NCI-H2081 treated with DMSO at 0.1 percent for 48 hours (cell line): Measurements from ENCODE around the gene CTNS.

Experiments used
- DNase-seq: peaks from one replicate; lab custom pipeline; 2025; lab: John Stamatoyannopoulos, UW

CTNS gene

DNA sequence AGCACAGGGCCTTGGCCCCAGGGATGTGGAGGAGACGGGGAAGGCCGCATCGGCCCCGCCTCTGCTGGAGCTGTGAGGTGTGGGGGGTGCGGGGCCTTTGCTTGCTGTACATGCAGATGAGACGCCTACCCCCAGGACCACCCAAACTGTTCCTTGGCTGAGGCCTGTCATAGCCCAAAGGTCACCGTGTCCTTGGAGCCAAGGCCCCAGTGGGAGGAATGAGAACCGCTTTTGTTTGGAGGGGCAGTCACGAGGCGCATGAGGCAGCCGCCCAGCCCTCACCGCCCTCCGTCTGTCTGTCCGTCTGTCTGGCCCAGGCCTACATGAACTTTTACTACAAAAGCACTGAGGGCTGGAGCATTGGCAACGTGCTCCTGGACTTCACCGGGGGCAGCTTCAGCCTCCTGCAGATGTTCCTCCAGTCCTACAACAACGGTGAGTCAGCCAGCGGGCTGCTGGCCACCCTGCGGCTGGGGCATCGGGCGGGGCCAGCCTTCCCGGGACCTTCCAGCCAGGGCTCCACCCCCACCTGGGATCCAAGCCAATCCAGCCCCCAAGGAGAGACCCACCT lies 23.1 kb downstream of the CTNS start:
- DNase-seq: no peak

DNA sequence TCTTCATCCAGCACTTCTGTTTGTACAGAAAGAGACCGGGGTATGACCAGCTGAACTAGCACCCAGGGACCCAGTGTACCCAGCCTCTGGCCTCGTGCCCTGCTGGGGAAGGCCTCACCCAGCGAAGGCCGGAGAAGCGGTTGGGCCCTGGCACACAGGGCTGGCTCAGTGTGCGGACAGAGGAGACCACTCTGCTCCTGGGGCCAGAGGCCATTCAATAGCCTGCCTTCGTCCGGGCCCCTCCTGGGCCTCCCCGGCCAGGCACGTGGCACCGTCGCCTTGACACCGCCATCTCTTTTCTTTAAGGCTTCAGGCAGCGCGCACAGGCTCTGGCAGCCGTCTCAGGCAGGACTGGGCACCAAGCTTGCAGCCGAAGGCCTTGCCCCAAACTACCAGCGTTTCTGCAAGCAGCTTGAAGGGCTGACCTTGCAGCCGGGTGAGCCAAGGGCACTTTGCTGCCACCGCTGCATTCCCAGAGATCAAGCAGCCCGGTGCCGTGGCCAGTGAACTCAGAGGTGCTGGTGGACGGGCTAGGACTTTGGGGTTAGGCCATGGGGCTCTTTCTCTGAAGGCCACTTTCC lies 23.8 kb downstream of the CTNS start:
- no peak for DNase-seq

DNA sequence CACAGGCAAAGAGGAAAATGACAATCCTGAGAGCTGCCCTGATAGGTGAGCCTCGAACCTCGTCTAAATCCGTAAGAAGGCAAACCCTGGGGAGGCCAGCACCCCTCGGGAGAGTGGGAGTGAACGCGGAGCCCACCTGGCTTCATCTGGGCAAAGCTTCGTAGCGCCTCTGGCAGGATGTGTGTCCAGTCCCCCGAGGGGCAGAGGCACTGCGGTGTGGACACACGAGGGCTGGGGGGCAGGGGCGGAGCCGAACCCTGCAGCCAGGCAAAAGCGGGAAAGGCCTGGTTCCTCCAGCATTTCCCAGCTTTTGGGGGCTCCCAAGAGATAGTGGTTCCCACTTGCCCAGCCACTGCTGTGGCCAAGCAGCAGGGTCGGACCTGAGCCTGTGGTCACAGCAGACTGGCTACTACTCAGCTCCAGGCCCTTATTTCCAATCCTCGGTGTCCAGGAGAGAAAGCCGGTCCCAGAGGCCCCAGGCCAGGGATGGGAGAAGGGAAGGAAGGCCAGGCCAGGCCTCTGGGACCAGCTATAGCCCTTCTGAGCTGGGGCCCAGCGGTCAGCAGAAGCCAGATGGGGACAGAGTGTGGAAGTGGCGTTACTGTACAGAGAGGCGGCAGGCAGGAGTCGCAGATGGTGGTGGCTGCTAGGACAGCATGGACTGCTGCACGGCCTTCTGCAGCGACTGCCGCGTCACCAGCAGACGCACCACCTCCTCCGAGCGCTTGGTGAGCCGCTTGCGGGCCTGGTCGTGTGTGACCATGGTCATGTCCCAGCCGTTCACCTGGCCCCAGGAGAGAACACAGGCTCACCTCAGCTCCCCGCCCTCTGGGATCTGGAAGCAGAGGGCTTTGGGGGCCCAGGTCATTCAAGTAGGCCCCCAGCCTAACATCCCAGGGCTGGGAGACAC lies 26.8 kb downstream of the CTNS start:
- no peak for DNase-seq

DNA sequence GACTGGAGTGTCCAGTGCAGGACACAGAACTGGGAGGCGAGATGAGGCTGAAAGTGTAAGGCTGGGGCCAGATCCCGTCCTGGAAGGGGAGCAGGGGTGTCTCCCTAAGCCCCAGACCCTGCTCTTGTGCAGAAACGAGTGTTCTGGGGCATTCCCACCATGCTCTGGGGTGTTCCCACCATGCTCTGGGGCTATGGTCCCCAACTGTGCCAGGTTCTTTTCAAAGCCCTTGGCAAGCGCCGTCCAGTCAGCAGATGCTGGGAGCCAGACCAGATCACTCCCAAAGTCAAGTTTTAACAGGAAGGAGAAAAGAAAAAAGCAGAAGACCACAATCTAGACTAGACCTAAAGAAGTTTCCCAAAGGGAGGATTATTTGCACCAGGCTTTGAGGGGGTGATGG lies 29.3 kb downstream of the CTNS start:
- no peak for DNase-seq

DNA sequence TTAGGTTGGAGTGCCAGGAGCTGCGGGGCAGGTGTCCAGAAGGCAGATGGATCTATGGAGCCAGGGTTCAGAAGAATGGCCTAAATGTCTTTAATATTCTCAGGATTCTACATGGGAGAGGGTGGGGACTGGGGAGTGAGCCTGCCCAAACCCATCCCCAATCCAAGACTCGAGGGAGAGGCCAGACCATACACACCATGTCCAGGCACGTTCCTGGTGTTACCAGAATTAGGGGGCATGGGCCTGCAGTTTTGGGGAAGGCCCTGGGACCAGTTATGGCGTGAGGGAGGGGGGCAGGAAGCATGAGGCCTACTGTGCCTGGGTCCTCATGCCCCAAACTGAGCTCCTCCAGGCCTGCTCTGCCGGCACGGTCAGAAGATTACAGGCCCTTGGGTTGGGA lies 30.0 kb downstream of the CTNS start:
- DNase-seq: no peak

DNA sequence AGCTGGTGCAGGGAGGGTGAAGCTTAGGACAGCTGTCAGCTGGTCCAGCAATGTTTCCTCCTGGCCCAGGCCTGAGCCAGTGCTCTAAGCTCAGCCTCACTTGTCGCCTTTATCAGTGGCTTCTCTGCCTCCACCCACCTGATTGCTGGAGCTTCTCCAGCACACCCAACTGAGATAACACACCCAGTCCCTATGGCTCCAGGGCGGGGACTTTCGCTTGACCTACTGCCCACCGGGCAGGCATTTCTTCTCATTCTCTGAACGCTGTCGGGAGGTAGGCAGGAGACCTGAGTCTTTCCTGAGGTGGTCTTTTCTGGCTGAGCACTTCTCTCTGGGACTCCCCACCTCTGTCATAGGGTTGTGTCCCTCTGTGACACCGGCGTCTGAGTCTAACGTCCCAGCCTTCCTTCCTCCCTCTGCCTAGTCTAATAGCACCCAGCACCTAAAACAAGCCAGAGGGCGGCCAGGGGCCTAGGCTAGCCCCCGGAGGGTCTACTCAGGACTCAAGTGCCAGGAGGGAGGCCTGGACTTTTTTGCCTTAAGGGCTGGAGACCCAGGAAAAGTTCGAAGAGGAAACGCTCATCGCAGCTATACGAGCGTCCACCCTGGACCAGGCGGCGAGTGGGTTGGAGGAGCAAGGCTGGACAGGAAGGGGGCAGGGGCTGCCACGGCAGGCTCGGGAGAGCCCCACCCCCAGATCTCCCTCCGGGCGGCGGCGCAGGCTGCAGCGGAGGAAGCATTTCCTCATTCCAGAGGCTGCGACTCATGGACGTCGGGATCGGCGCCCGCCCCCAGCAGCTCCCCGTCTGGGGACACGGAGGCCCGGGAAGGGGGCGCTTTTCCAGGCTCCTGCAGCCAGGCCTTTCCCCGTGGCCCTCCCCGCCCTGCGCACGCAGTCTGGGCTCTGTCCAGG lies 31.1 kb downstream of the CTNS start:
- no peak for DNase-seq

DNA sequence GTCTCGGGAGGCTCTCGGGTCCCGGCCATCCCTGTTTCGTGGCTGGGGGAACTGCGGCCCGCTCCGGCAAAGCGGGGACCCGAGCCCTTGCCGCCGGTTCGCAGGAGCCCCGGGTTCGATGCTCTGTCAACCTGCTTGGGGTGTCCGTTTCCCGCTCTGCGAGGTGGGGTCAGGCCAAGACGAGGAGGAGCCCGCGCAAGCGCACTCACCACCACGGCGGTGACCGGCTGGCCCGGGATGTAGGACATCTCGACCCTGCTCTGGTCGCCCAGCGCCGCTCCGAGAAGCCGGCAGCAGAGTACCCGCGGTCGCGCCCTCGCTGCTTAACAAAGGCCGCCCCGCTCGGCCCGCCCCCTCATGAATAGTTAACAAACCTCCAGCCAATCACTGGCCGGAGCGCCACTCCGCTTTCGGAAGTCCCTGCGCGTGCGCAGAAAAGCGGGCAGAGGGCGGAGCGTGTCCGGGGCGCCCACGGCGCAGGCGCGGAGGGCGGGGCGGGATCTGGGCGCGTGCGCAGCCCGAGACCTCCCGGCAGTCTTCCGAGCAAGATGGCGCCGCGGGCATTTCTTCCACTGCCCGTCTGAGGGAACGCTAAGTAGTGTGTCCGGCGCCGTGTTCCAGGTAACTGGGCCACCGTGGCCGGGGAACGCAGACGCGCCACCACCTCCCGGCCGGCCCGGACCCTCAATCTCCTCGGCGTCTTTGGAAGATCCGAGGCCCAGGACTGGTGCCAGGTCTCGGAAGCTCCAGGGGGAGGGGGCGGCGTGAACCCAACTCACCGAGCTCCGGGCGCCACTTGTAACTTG lies 31.9 kb downstream of the CTNS start, which contains the start of the genes EMC6 and TAX1BP3:
Gene EMC6, plus strand, starts transcription at position 534 of the 806 bp plus-strand sequence. CDS start 335 bp downstream, outside the sequence.
Gene TAX1BP3, minus strand, starts transcription at position 300 of the 806 bp plus-strand sequence. Its CDS starts 52 bp downstream, at position 248.
- DNase-seq: peak; percentile 61

DNA sequence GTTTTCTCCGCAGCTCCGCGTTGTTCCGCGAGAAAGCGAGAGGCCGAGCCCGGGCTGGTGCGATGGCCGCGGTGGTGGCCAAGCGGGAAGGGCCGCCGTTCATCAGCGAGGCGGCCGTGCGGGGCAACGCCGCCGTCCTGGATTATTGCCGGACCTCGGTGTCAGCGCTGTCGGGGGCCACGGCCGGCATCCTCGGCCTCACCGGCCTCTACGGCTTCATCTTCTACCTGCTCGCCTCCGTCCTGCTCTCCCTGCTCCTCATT lies 32.5 kb downstream of the CTNS start:
- no peak for DNase-seq

DNA sequence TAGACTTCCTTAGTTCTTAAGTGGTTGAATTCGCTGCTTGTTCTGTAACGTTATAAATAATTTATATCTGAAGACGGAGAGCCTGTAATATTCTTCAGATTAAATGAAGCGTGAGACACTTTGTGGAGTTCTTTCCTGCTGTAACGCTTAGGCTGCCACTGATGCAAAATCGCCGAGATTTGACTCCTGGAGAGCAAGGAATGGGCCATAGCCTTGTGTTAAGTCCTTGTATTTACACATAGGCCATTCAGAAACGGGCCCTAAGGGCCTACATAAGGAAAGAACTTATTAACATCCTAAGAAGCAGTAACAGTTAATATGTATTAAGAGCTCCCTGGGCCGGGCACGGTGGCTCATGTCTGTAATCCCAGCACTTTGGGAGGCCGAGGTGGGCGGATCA lies 33.0 kb downstream of the CTNS start:
- DNase-seq: no peak

DNA sequence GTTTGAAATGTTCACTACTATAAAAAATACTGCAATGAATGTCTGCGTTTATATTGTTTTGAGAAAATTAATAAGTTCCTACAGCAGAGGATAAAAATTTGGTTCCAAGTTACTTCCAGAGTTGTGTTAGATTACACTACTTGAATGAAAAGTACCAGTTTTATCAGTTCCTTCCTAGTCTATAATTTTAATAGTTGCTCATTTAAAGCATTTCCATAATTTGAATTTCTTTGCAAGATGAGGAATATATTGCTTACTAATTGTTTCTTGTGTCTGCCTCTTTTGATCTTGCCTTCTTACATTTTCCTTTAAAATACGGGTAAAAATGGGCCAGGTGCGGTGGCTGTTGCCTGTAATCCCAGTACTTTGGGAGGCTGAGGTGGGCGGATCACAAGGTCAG lies 36.0 kb downstream of the CTNS start:
- DNase-seq: no peak

DNA sequence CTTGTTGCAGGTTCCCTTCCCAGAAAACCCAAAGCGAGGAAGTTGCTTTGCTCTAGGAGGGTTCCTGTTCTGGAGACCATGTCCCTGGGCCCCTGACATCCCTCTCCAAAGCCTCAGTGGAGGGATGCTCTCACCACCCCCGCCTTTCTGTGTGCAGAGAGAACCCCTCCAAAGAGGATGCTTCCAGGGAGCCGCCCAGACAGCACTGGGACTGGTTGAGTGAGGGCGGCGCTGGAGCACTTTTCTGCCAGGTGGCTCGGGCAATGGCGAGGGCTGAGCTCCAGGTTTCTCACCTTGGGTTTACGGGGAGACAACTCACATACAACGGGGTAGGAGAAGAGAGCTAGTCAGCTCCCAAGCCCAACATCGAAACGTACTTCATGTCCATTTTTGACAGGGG lies 39.3 kb downstream of the CTNS start:
- no peak for DNase-seq

DNA sequence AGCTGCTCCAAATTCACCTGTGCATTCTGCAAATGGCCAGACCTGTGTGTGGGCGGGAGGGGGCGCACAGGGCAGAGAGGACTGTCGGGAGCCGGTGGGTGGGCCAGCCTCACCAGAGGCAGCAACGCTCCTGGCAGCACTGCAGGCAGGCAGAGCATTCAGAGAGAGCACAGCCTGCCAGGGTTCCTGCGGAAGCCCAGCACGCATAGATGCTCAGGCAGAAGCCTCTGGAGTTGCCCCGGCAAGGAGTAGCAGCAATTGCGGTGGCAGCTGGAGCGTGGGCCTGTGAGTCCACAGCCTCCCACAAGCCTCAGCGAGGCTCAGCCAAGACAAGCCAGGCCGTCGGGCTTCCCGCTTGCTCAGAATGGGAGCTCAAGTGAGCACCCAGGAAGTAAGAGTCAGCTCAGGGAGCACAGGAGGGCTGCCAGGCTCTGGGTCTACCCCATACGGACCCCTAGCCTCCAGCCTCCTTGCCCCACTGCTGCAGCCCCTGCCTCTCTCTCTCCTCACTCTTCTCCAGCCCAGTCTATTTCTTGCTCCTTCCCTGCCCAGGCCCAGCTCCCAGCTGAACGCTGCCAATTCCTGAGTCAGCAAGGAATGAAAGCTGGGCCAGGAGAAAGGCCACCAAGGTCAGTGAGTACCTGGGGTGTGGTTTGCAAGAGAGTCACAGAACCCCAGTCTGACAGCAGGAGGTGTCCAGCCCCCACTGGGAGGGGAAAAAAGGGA lies 41.7 kb downstream of the CTNS start:
- DNase-seq: no peak

DNA sequence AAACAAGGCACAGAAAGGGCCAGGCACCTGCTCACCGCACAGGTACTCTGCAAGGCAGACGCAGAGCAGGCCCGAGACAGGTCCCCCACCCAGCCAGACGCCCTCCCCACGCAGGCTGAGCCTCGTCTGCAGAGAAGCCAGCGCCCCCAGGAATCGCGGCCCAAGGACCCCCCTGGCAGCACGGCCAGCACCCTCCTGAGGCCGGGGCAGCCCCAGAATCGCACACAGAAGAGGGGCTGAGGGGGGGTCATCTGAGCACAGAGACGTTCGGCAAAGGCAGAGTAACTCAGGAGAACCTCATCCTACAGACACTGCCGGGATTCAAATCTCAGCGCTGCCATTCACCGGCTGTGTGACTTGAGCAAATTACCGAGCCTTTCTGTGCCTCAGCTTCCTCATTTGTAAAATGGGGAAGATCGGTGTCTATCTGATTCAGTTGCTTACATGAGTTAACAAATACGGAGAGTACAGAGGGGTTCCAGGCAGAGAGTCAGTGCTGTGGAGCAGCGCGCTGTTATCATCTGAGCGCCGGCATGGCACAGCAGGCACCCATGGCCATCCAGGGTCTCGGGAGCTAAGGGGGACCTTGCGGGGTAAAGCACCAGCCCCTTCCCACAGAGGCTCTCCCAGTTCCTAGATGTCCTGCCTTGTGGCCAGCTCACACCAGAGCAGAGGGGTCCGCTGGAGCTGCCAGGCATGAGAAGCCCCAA lies 42.4 kb downstream of the CTNS start:
- DNase-seq: no peak

DNA sequence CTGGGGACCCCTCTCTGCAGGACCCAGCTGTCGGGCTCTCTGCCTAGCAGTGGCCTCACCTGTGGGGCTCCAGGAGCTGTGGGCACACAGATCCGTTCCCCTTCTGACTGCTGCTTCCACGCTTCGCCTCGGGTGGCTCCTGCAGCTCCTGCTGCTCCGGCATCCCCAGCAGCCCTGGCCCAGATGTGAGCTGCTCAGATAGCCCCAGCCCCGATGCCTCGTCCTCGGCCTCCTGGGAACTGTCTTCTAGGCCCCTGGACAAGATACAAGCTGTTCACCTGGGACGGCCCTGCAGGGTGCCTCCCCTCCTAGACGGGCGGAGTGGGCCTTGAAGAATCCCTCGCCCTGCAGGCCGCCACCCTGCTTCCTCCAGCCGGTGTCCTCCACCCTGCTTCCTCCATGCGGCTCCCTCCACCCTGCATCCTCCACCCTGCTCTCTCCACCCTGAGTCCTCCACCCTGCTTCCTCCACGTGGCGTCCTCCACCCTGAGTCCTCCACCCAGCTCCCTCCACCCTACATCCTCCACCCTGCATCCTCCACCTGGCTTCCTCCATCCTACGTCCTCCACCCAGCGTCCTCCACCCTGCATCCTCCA lies 43.1 kb downstream of the CTNS start:
- DNase-seq: no peak

DNA sequence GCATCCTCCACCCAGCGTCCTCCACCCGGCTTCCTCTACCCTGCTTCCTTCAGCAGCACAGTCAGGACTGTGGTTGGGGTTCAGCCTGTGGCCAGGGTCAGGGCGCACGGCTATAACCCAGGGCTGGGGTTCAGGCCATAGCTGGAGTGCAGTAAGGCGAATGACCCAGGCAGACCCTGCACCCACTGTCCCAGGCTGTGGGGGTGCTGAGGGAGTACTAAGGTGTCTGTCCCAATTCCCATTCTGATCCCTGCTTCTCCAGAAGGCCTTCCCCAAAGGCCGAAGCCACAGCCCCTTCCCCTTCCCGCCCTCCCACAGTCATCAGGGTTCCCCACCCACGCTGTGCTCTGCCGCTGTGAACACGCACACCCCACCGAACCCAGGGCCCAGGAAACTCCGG lies 44.5 kb downstream of the CTNS start:
- no peak for DNase-seq

DNA sequence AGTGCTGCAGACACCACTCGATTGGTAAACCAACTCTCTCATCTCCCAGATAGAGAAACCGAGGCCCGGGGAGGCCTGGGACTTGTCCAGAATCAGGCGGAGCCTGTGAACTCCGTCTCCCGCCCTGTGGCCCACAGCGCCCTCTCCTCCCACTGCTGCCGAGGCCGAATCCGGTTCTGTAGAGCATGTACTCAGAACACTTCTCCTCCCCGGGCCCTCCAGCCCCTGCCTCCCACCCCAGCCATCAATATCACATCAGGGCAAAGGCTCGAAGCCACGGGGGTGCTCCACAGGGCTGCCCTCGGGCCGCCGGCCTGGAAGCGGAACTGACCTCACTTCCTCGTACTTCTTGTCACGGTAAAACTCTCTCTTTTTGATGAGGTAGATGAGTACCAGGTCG lies 45.0 kb downstream of the CTNS start:
- no peak for DNase-seq

DNA sequence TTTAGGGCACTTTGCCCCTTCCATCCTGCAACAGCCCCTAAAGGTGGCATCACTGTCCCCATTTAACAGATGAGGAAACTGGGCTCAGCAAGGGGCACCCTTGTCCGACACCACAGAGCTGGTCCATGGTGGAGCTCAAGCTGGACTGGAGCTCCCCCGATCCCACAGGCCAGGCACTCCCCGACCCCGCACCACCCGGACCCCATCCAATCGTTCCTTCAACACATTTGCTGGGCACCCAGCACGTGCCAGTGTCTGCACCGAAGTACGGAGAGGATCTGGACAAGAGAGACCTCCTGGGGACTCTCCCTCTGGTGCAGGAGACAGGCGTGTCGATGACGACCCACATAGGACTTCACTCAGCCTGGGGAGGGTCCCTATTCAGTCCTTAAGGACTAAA lies 45.5 kb downstream of the CTNS start:
- DNase-seq: no peak

DNA sequence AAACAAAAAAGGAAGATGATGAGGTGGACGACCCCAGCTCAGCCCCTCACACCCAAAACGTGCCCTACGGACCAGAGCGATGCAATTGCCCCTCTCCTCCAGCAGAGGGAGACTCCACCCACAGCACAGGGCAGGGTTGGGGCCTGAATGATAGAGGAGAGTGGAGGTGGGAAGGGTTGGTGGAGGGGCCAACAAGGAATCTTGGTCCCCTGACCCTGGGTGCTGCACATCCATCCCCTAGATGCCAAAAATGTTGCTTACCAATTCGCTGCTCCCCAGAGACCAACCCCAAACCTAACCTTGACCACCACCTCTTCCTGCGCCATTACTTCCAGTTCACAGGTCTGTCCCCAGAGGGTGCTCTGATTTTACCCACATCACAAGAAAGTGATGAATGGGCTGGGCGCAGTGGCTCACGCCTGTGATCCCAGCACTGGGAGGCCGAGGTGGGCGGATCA lies 46.5 kb downstream of the CTNS start:
- no peak for DNase-seq

DNA sequence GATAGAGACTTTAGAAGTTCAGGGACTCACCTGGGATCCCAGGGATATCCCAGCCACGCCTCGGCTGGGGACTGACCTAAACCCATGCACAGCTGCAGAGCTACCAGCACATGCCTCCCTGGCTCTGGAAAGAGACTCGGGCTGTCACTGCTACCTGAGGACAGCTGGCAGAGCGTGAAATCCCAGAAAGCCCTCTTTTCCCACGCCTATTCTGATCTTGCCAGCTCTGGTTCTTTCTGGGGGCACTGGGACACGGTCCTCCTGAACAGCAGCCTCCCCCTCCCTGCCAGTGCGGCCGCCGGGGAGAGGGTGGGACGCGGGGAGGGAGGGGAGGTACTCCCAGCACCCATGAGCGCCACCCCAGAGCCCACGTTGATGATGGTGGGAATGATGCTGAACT lies 48.6 kb downstream of the CTNS start:
- DNase-seq: no peak
